NCI-H2107 (cell line): ENCODE measurements around the gene HAVCR2.

ENCODE experiments used
- DNase-seq: peaks from one replicate; lab custom pipeline; 2025; lab: John Stamatoyannopoulos, UW

The HAVCR2 gene

DNA sequence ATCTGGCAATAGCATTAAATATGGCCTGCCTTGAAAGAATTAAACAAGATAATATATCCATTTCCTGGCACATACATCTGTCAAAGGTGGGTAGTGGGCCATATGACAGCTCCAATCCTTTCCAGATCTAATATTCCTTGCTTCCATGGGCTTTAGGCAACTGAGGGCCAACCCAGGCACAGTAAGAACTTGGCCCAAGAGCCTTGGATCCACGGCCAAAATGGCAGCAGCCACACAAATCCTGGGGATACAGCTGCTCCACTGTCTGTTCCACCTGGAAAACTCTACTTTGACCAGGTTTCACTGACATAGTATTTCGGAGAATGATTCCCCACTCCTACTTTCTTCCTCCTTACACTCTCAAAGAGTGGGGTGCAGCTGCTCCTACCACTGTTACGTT, 63.2 kb downstream of the HAVCR2 start:
- DNase-seq: no peak

DNA sequence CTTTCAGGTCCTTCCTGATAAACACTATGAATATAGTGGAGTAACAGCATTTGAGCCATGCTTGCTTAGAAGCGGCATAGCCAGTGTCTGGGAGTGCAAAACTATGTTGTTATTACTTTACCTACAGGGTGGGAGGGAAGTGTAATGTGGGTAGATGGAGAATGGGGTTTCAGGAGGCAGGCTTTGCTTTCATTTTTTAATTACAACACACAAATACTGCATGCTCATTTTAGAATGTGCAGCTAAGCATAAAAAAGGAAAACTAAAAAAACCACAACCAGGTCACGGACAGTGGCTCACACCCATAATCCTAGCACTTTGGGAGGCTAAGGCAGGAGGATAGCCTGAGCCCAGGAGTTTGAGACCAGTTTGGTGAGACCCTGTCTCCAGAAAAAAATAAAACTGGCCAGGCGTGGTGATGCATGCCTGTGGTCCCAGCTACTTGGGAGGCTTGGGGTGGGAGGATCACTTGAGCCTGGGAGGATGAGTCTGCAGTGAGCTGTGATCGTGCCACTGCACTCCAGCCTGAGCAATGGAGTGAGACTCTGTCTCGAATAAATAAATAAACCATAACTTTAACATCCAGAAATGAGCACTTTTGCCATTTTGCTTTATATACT, 70.2 kb downstream of the HAVCR2 start:
- no peak for DNase-seq
